WTC11 (cell line): Measurements from ENCODE around the gene SAMD4A. TPM values are rescaled to one million over a fixed set of nuclear protein-coding genes. Genes with fewer than 3 reads are reported as not detected.

Experiments used
- ATAC-seq: fragments of 200-7000 bp; cut with Tn5 transposase; 2 replicates; pipeline ENCODE4 v1.10.0; 2021; ENCODE audit warnings: mild to moderate bottlenecking, moderate library complexity
- CTCF ChIA-PET: fragments of 300-600 bp; sonication (Branson Sonifier 250); formaldehyde crosslinking; loops from one replicate; lab custom pipeline; 2021; ENCODE audit warnings: antibody characterized with exemption; lab: Charles Lee
- POLR2A ChIA-PET: fragments of 350-600 bp; sonication (Branson Sonifier 250); formaldehyde crosslinking; loops from one replicate; lab custom pipeline; 2021; ENCODE audit warnings: antibody characterized with exemption; lab: Charles Lee
- DNase-seq: peaks from one replicate; pipeline ENCODE4 v3.0.0; 2021; ENCODE audit warnings: low spot score
- H3K27ac Mint-ChIP-seq: 2 replicates; pipeline ENCODE4 v1.8.0; 2021; ENCODE audit warnings: mixed read lengths
- H3K27me3 Mint-ChIP-seq: 2 replicates; pipeline ENCODE4 v1.8.0; 2021; ENCODE audit warnings: low read depth, mild to moderate bottlenecking, moderate library complexity, mixed read lengths
- H3K36me3 Mint-ChIP-seq: 2 replicates; pipeline ENCODE4 v1.8.0; 2021; ENCODE audit warnings: mixed read lengths
- H3K4me1 Mint-ChIP-seq: 2 replicates; pipeline ENCODE4 v1.8.0; 2022; ENCODE audit warnings: mixed read lengths
- H3K4me3 Mint-ChIP-seq: 2 replicates; pipeline ENCODE4 v1.8.0; 2021; ENCODE audit warnings: mild to moderate bottlenecking, moderate library complexity, mixed read lengths
- H3K9me3 Mint-ChIP-seq: 2 replicates; pipeline ENCODE4 v1.8.0; 2021; ENCODE audit warnings: mixed read lengths
- ATF3 ChIP-seq: sonication (generic); formaldehyde crosslinking; conservative IDR thresholded peaks from 2 replicates; pipeline ENCODE4 v1.8.1; 2022; ENCODE audit warnings: mild to moderate bottlenecking, missing genetic modification reagents
- CTCF ChIP-seq: fragments of 200-600 bp; IDR thresholded peaks from 2 replicates; pipeline ENCODE4 v1.8.0; 2022; ENCODE audit warnings: antibody characterized with exemption
- ETV6 ChIP-seq: sonication (generic); formaldehyde crosslinking; IDR thresholded peaks from 2 replicates; pipeline ENCODE4 v1.8.1; 2022; ENCODE audit warnings: mild to moderate bottlenecking, missing genetic modification reagents
- GABPB1 ChIP-seq: sonication (generic); formaldehyde crosslinking; IDR thresholded peaks from 2 replicates; pipeline ENCODE4 v1.8.1; 2023; ENCODE audit warnings: mild to moderate bottlenecking, missing genetic modification reagents
- MXD4 ChIP-seq: fragments of 250-450 bp; sonication (Bioruptor Pico); IDR thresholded peaks from 2 replicates; pipeline ENCODE4 v1.8.0; 2021; ENCODE audit warnings: mild to moderate bottlenecking, moderate library complexity, borderline replicate concordance
- PREB ChIP-seq: sonication (generic); formaldehyde crosslinking; IDR thresholded peaks from 2 replicates; pipeline ENCODE4 v1.8.1; 2022; ENCODE audit warnings: mild to moderate bottlenecking, missing genetic modification reagents, moderate library complexity, borderline replicate concordance
- SMAD4 ChIP-seq: sonication (generic); formaldehyde crosslinking; IDR thresholded peaks from 2 replicates; pipeline ENCODE4 v1.8.0; 2022; ENCODE audit warnings: mild to moderate bottlenecking, missing genetic modification reagents
- USF2 ChIP-seq: sonication (generic); formaldehyde crosslinking; IDR thresholded peaks from 2 replicates; pipeline ENCODE4 v1.8.1; 2023; ENCODE audit warnings: mild to moderate bottlenecking, missing genetic modification reagents, moderate library complexity
- ZBTB43 ChIP-seq: sonication (generic); formaldehyde crosslinking; IDR thresholded peaks from 2 replicates; pipeline ENCODE4 v1.8.1; 2023; ENCODE audit warnings: mild to moderate bottlenecking, missing genetic modification reagents
- ZNF281 ChIP-seq: sonication (generic); formaldehyde crosslinking; IDR thresholded peaks from 2 replicates; pipeline ENCODE4 v1.8.0; 2023; ENCODE audit warnings: mild to moderate bottlenecking, missing genetic modification reagents
- ZNF416 ChIP-seq: fragments of 250-450 bp; sonication (Bioruptor Pico); IDR thresholded peaks from 2 replicates; pipeline ENCODE4 v1.9.0; 2021; ENCODE audit warnings: mild to moderate bottlenecking, inconsistent platforms
- ZSCAN18 ChIP-seq: fragments of 250-450 bp; sonication (Bioruptor Pico); IDR thresholded peaks from 2 replicates; pipeline ENCODE4 v2.1.2; 2022; ENCODE audit warnings: mild to moderate bottlenecking, moderate library complexity
- total RNA-seq: library from RNA; stranded (reverse); gene quantifications from 3 replicates; pipeline ENCODE4 v1.2.3, GENCODE V29; 2021

The SAMD4A gene
- total RNA-seq, 1 experiment from 2014 or later: 6.0 TPM

- TF ChIP-seq USF2 (CRISPR knock-in tag) (no peak), ZNF281 (CRISPR knock-in tag) (no peak)
- TF ChIP-seq, all 79 proteins: peak for 0
Observed at GRCh38 chr14:54672181-54672580, 105.3 kb downstream of the SAMD4A start (continued).

GRCh38 chr14:54672688-54673087 is 105.8 kb downstream of the SAMD4A start:
- ATAC-seq (no peak), DNase-seq (no peak)
- H3K9me3 Mint-ChIP-seq: no peaks in the 10 kb centered on the region
- ChIA-PET POLR2A (no interaction called here), CTCF (interaction anchor here (2.0 kb wide), 2 partner anchors 18 to 101 kb away, joined by 10 to 15 read pairs; no protein-coding TSS in a partner anchor)
- H3K4me3 Mint-ChIP-seq: no peak overlapping the region
- no peaks in the 10 kb centered on the region for H3K36me3 Mint-ChIP-seq
- peaks cover 72% of the 10 kb centered on the region for H3K4me1 Mint-ChIP-seq
- no peaks in the 10 kb centered on the region for H3K27me3 Mint-ChIP-seq
- H3K27ac Mint-ChIP-seq: no peak overlapping the region; the same call in 1 of the 2 replicates
- TF ChIP-seq GABPB1 (CRISPR knock-in tag) (no peak), ETV6 (CRISPR knock-in tag) (no peak), ATF3 (CRISPR knock-in tag) (no peak), ZNF416 (CRISPR knock-in tag) (no peak), ZSCAN18 (no peak), ZBTB43 (CRISPR knock-in tag) (no peak), CTCF (no peak), SMAD4 (no peak), MXD4 (no peak), USF2 (CRISPR knock-in tag) (no peak), PREB (CRISPR knock-in tag) (no peak)
